Left renal cortex interstitium (tissue), 4 donors: Measurements from ENCODE around the gene SCOC. TPM values are rescaled to one million over a fixed set of nuclear protein-coding genes. Genes with fewer than 3 reads are reported as not detected.

Source experiments
- DNase-seq, 4 donors: peaks; one replicate each; pipeline ENCODE4 v3.0.0-alpha.2; 2013; ENCODE audit warnings: low read depth in 4 of 4, low spot score in 2 of 4, missing footprints in 1 of 4
- polyA plus RNA-seq, 4 donors: library from polyadenylated mRNA; unstranded; fragments of 120-200 nt; gene quantifications; one replicate each; pipeline ENCODE4 v1.2.1, GENCODE V29; 2013; ENCODE audit not compliant: insufficient read length in 4 of 4

SCOC gene
- polyA plus RNA-seq: 100 to 1,000 TPM; 114 to 164 (median 148) TPM

DNA sequence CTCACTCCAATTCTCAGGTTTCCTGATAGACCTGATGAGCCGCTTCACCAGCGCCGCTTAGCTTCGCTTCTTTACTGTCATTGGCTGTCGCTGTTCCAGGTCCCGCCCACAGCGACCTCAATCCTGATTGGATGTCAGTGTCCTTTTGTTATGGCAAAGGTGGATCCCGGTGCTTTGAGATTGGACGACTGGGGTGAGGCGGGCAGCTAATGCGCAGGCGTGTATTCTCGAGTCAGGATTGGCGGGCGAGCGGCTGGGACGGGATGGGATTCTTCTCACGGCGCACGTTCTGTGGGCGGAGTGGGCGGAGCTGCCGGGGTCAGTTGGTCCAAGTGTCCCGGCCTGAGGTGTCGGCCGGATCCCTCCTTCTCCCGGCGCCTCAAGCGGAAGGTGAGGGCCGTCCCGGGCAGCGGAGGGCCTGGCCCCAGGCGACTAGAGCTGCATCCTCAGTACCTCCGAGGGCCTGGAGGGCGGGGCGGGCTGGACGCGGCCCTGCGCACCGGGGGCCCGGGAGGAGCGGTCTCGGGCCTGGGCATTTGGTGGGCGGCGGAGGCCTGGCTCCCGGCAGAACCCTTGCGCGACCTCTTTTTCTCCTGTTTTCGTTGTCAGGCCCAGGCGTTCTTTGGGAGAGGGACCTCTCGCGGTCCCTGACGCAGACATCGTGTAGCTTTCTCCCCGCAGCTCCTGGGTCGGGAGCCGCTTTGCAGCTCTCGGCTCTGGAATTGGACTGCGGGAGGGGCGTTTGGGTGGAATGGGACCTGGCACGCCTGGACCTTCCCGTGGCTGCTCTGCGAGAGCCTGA is at the start of gene SCOC:
TSS of gene SCOC (plus strand) at position 319 of the 802 bp plus-strand sequence. CDS start 5,525 bp downstream, outside the sequence.
- DNase-seq: peak; percentile 94 to 99 (median 98)

DNA sequence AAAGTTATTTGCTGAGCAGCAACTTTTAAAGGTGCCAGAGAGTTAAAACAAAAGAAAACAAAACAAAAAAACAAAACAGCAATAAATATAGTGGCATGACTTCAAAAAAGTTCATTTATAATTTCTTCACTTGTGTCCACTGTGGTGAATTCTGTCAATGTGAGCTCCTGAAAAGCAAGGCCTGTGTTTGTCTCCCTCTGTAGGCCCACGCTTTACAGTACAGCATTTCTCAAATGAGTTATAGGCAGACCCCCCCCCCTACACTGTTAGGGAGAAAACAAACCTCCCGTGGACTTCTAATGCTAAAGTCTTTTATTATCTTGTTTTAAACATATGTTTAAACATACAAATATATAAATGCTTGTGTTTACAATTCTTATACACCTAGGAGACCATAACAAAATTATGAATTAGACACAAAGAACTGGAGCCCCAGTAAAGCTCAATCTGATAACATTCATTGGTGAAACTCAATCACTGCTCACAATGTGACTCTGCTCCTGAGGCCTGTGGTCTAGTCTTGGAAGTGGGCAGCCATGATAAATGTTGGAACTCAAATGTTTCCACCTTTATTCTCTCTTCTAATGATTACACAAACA is 47.0 kb upstream of the SCOC start:
- DNase-seq: peak in 1 of 4 donors; percentile 38

DNA sequence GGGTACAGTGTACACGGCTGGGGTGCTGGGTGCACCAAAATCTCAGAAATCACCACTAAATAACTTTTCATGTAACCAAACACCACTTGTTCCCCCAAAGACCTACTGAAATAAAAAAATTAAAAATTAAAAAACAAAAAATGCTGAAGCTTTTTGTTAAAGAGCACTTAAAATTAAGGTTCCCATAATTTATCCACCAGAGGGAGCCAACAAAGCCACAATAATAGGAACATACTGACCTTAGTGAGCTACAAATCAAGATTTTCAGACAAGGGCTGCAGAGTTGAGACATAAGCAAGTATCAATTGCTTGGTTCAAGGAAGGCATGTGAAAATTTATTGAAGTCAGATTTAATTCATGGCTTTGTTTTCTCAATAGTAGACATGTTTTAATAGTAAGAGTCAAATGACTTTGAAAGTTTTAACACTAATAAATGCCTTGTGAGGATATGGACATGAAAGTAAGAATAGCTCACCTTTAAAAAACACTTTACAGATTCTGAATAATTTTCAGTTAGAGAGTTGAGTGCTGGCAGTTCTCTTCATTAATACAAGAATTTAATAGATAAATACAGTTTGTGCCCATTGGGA is 43.0 kb upstream of the SCOC start:
- no peak for DNase-seq

DNA sequence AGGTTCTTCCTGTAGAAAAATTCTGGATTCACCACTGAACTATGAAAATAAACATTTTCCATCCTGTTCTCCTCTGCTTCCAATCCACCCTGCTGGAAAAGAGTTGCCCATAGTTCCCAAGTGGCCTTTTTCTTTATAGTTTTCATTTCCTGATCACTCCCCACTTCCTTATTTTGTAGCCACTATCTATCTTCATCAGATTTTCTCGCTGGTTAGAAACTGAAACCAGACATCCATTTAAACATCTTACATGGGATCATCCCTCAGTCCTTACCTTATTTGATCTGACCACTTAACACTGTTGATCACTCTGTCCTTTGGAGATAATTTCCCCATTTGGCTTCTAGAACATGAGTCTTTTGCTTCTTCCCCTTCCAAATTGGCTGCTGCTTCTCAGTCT is 42.2 kb upstream of the SCOC start:
- DNase-seq: no peak

DNA sequence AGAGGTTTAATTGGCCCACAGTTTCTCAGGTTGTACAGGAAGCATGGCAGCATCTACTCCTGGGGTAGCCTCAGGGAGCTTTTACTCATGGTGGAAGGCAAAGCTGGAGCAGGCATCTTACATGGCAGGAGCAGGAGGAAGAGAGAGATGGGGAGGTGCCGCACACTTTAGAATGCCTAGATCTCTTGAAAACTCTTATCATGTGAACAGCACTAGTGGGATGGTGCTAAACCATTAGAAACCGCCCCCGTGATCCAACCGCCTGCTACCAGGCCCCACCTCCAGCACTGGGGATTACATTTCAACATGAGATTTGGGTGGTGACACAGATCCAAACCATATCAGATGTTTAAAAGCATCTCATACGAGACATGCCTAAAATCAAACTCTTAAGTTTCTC is 41.6 kb upstream of the SCOC start:
- no peak for DNase-seq

DNA sequence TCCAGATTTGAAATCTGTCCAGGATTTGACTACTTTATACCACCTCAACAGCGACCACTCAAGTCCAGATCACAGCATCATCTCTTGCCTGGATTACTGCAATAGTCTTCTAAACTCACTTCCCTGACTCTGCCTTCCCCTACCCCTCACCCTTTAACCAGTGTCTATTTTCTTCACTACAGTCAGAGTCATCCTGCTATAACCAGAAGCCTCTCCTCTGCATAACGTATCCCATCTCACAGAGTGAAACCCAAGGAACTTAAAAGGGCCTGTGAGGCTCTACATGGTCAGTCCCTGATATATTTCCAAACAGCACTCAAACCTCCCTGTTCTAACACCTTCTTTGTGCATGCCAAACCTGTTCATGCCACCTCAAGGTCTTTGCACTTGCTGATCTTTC is 40.7 kb upstream of the SCOC start:
- DNase-seq: no peak

DNA sequence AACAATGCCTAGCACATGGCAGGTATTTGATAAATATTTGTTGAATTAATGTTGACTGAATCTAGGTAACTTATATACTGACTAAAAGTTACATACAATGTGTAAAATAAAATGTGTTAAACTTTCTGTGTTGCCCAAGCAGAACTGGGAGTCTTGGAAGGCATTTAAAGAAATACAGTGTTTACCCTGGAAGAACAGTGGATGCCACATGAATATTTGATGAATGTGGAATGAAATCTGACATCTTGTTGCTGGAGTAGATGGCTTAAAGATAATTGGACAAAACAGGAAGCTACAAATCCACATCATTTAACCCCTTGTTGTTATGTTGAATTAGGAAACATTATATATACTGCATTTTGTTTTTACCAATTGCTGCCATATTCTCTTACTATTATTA is 39.9 kb upstream of the SCOC start:
- DNase-seq: no peak

DNA sequence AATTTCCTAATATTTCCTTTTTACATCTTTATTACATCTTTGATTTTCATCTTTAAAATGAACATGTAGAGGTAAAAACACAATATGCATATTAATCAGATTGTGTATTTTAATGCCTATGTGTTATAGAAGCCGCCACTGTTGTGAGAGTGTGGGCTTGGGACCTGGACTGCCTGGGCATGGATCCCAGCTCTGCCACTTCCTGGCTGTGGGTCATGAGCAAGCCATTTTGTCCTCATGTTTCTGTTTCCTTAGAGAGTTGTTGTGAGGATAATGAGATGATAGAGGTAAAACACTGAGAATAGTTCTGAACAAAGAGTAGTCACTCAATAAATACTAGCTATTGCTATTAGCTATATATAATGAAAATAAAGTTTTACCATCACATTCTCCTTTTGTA is 38.4 kb upstream of the SCOC start:
- DNase-seq: no peak

DNA sequence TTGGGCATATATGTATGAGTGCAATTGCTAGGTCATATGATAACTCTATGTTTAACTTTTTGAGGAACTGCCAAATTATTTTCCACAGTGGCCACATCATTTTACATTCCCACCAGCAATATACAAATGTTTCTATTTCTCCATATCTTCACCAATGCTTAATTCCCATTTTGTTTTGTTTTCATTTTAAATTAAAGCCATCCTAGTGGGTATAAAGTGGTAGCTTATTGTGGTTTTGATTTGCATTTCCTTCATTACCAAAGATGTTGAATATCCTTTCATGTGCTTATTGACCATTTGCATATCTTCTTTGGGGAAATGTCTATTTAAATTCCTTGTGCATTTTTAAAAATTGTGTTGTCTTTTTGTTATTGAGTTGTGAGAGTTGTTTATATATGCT is 36.7 kb upstream of the SCOC start:
- no peak for DNase-seq

DNA sequence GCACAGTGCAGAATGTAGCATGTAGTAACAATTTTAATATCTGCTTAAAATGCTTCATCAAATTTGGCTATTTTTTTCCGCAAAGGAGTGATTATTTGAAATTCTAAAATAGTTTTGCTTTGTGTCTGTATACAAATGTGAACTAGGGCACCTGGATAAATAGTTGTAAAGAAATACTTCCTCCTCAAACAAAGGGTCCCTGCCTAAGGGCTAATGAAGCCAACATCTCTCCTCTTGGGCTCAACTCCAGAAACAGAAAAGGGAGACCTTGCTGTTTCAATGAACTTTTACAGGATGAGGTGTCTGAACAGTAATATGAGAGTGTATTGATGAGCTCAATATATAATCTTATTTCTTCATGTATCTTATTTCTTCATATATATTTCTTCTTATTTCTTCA is 30.8 kb upstream of the SCOC start:
- no peak for DNase-seq

DNA sequence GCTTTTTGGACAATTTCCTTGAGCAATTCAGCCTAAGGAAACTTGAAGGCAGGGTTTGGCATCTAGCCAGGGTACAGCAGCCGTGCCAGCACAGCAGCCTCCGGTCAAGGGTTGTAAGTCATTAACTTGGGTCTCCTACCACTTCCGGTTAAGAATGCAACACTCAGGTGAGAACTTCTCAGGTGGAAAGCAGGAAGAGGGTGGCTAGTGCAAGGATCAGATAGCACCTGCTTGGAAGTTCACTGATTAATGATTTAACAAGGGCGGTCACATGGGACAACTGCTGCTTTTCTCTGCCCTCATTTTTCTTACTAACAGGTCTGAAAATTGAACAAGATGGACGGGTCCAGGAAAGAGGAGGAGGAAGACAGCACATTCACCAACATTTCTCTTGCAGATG is 30.1 kb upstream of the SCOC start:
- peak in 1 of 4 donors; percentile 65 for DNase-seq

DNA sequence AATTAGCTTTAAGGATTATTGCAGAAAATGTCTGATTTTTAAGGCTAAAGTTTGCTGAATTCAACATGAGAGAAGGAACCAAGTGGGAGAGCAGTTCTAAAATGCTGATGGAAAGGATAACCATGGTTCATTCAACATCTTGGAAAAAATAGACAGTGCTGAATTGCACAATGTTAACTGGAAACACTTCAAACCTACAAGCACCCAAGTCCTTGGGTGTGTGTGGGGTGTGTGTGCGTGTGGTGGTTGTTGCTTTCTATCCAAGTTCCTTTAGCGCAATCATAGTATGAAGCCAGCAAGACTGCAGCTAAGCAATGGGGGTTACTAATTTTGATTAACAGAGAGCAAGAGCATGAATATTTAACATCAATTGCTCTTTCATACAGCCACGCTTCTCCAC is 29.3 kb upstream of the SCOC start:
- DNase-seq: no peak

DNA sequence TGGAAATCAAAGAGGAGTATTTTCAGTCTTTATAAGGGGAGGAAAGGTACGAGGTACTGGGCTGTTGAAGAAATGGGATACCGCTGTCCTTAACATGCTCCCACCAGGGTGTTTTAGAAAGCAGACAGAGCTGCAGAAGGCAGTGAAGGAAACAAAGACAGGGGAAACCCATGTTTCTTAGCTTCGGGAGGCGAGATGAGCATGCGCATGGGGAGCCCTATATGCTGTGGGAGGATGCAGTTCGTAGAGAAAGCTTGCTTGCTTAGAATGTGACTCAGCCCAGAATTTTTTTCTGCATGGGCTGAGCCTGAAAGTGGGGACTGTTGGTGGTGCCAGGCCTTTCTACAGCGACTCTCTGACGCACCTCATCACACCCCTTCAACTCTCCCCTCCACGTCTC is 28.8 kb upstream of the SCOC start:
- no peak for DNase-seq

DNA sequence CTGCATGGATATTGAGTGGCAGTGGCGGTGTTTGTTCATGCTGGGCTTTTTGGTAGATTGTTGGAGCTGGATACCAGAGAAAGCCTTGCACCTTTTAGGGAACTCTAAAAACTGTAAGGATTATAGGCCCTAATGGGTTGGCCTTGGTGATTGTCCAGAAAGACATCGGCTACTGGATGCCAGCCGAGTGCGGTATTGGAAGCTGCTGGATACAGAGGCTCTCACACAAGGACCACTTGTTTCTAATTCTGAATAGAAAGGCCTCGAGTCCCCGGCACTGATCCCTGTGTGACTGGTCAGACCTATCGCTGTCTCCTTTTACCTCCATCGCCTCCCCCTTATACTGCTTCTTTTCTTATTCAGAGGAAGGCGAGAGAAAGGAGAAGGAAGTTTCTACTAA is 27.3 kb upstream of the SCOC start:
- no peak for DNase-seq

DNA sequence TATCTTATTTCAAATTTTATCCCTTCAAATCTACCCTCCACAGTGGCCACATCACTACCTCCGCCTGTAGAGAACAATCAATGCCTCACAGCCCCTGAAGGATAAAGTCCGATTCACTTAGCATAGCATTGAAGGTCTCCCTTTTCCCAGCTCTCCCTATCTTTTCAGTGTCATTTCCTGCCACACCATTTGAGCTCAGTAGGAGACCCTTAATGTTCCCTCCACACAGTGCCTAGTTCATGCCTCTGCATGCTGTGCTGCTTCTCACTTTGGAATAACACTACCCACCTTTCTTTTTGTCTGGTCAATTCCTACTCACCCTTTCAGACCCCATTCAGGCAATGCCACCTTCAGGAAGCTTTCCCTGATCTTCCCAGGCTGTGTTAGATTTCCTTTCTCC is 23.6 kb upstream of the SCOC start:
- no peak for DNase-seq

DNA sequence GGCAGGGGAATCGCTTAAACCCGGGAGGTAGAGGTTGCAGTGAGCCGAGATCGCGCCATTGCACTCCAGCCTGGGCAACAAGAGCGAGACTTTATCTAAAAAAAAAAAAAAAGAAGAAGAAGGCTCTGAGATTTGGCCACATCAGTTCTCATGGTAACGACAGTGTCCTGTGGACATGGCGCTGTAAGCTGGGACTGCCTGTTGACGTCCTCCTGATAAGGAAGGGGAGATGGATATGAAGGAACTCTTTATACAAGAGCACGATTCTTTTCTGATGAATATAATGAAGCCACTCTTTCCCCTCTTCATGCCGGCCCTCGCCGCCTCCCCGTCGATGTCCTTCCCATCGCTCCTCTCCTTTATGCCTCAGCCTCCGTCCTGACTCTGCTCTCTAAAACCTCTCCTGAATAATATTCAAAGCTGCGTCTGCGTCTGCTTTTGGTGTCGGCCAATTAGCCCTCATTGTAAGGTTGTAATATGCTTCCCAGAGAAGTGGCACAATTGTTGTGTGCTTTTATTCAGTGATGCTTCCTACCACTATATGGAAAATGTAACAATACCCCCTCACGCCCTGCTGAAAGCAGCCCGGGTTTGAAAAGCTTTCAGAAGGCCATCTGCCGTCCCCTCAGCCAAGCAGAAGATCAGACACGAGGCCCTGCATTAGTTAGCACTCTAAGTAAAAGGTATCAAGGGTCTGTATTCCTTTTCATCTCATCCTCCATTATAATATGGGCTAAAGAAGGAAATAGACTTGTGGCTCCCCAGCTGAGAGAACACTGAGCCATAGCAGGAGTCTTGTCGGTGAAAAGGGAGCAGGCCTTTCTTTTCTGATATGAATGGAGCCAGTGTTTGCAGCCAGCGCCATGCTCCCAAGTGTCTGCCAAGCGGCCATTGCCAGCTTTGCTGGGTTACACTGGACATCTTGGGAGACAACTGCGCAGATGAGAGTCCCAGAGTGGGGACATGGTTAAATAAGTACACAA is 22.1 kb upstream of the SCOC start:
- DNase-seq: no peak

DNA sequence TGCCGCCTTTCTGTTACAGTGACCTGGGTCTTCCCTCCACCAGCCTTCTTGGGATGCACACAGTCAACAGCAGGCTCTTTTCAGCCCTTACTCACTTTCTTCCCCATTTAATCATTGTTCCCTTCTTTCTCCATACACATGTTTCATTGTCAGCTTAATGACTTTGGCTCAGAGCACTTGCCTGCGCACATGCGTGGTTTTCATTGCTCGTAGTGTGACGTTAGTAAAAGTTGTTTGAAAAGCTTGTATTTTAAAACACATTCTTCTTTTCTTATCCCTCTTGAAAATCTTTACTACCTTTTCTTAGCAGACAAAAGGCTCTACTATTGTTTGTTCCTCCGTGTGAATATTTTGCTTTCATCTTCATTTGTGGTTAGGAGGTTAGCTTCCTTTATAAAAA is 19.7 kb upstream of the SCOC start:
- no peak for DNase-seq

DNA sequence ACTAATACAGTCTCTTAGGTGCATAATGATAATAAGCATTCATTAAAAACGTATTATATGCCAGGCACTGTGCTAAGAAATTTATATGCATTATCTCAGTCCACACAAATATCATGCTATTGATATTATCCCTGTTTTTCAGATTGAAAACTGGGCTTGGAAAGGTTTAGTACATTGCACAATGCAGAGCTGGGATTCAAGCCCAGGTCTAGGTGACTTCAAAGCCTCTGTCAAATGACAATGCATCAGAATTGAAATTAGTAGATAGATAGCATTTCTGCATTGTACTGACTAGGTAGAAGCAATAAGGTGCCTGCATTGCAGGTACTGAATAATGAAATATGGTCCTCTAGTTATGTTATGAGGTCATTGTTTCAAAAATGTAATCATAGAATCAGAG is 18.2 kb upstream of the SCOC start:
- DNase-seq: no peak

DNA sequence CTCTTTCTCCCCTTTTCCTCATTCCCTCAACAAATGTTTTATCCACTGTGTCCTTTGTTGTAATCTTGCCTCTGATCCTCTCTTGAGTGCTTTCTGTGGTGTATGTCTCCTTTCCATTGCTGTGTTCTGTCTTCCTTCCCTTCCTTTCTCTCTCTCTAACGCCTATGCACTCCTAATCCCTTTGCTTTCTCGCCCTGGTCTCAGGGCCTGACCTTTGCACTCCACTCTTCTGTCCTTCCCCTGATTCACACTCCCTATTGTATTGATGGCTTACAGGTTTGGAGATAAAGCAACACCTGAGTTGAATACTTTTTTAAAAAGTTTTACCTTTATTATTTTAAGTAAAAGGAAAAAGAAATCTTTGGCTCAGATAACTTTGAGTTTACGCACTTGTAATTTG is 15.6 kb upstream of the SCOC start:
- no peak for DNase-seq

DNA sequence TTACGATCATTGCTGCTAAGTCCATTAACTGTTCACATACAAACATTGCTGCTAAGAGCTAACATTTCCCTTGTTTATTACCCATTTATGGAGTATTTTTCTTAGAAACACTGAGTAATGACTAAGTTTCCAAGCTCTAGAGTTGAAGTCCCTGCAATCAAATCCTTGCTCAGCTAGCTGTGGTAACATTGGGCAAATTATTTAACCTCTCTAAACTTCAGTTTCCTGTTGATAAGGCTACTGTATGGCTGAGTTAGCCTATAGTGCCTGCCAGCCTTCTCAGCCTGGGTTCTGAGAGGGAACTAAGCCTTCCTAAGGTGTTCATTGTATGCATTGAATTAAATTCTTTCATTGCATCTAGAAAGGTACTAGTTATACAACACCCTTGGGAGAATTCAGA is 15.2 kb upstream of the SCOC start:
- DNase-seq: no peak
